Gastroesophageal sphincter (tissue), 4 donors: ENCODE data around the gene ZEB2. TPM values are rescaled to one million over a fixed set of nuclear protein-coding genes. Genes with fewer than 3 reads are reported as not detected.

Experiments
- ATAC-seq: fragments of 150-250 bp; one replicate; pipeline ENCODE4 v1.9.1; 2016; ENCODE audit warnings: mild to moderate bottlenecking, moderate library complexity
- H3K27ac ChIP-seq, 4 donors: fragments of 200-600 bp; sonication (generic) in 3 of 4; 1 replicate in 3 of 4; 2 replicates in 1 of 4; pipeline ENCODE4 v1.5.1; 2016 to 2019
- H3K27me3 ChIP-seq: fragments of 200-600 bp; sonication (generic); one replicate; pipeline ENCODE4 v1.5.1; 2019
- H3K36me3 ChIP-seq, 2 donors: fragments of 200-600 bp; sonication (generic); one replicate each; pipeline ENCODE4 v1.5.1; 2019; ENCODE audit warnings: control low read depth in 1 of 2
- H3K4me1 ChIP-seq, 3 donors: fragments of 200-600 bp; sonication (generic); 1 replicate in 2 of 3; 2 replicates in 1 of 3; pipeline ENCODE4 v1.5.1; 2016 to 2019; ENCODE audit warnings: control low read depth in 2 of 3
- H3K4me3 ChIP-seq, 2 donors: fragments of 200-600 bp; sonication (generic); one replicate each; pipeline ENCODE4 v1.5.1; 2019; ENCODE audit warnings: mild to moderate bottlenecking in 1 of 2, moderate library complexity in 1 of 2
- H3K9me3 ChIP-seq, 3 donors: fragments of 200-600 bp; sonication (generic); one replicate each; pipeline ENCODE4 v1.5.1; 2017 to 2019; ENCODE audit warnings: control low read depth in 2 of 3
- CTCF ChIP-seq, 4 experiments: fragments of 200-600 bp in 2 of 4; fragments of 450-650 bp in 2 of 4; sonication (generic) in 1 of 4; IDR thresholded peaks; one replicate each; pipeline ENCODE4 v1.5.1; 2017 to 2019; ENCODE audit warnings: antibody characterized with exemption in 4 of 4, mild to moderate bottlenecking in 2 of 4, moderate library complexity in 2 of 4
- EP300 ChIP-seq: sonication (generic); formaldehyde crosslinking; IDR thresholded peaks from one replicate; pipeline ENCODE4 v1.6.1; 2017; ENCODE audit warnings: antibody characterized with exemption, mild to moderate bottlenecking
- POLR2A ChIP-seq, 2 donors: fragments of 450-650 bp; IDR thresholded peaks; one replicate each; pipeline ENCODE4 v1.6.1; 2017; ENCODE audit warnings: antibody characterized with exemption in 2 of 2, mild to moderate bottlenecking in 2 of 2, moderate library complexity in 1 of 2
- POLR2AphosphoS5 ChIP-seq: sonication (generic); formaldehyde crosslinking; IDR thresholded peaks from one replicate; pipeline ENCODE4 v1.6.1; 2017; ENCODE audit warnings: antibody characterized with exemption
- WGBS, 2 donors: methylation state at CpG; one replicate each; pipeline ENCODE4 v1.1.5; 2018; ENCODE audit warnings: low coverage in 1 of 2; 5-methylcytosine and 5-hydroxymethylcytosine counted together
- total RNA-seq, 4 donors: library from RNA; depleted of rRNA; stranded (reverse); fragments of >200 nt; gene quantifications; one replicate each; pipeline ENCODE4 v1.1.0, GENCODE V29; 2016

Gene ZEB2
- total RNA-seq, 4 donors from 2014 or later = 42.3 to 95.7 (median 53.8) TPM

- peak overlapping the region in 1 of 4 donors; percentile 48 for H3K27ac ChIP-seq
- H3K4me3 ChIP-seq = no peak overlapping the region
- H3K27me3 ChIP-seq = no peaks in the 10 kb centered on the region
- H3K4me1 ChIP-seq = peaks cover 0 to 28% (median 0%) of the 10 kb centered on the region in 3 donors
- no peak for ATAC-seq
- no peaks in the 10 kb centered on the region for H3K9me3 ChIP-seq
- H3K36me3 ChIP-seq = no peaks in the 10 kb centered on the region
- no peak for TF ChIP-seq EP300
- no peak for TF ChIP-seq POLR2AphosphoS5
- TF ChIP-seq CTCF (IDR thresholded peaks at IDR 0.05) = no peak
- TF ChIP-seq POLR2A (IDR thresholded peaks at IDR 0.05) = no peak
- 55 to 56% methylated on average over 2 of the region's 2 CpGs for WGBS, 2 donors
These were observed 78.2 kb downstream of the ZEB2 start for GRCh38 chr2:144441711-144442141.

- H3K4me1 ChIP-seq = peaks cover 0 to 28% (median 0%) of the 10 kb centered on the region in 3 donors
- WGBS, 2 donors = 73 to 84% methylated on average over 1 of the region's 1 CpG
These were observed 79.9 kb downstream of the ZEB2 start for GRCh38 chr2:144439993-144440392.

GRCh38 chr2:144438801-144439631, 80.9 kb downstream of the ZEB2 start:
- Histone ChIP-seq H3K27me3 (no peaks in the 10 kb centered on the region), H3K36me3 (no peaks in the 10 kb centered on the region), H3K4me1 (peaks cover 0 to 28% (median 0%) of the 10 kb centered on the region in 3 donors), H3K27ac (peak overlapping the region in 3 of 4 donors; percentile 4 to 19 (median 15)), H3K4me3 (no peak overlapping the region), H3K9me3 (no peaks in the 10 kb centered on the region)
- 77 to 79% methylated on average over 7 to 8 of the region's 8 CpGs for WGBS, 2 donors
- TF ChIP-seq POLR2A (IDR thresholded peaks at IDR 0.05) = no peak
- TF ChIP-seq POLR2AphosphoS5 = no peak
- no peak for TF ChIP-seq CTCF (IDR thresholded peaks at IDR 0.05)
- TF ChIP-seq EP300 = no peak
- no peak for ATAC-seq

More at GRCh38 chr2:144439993-144440392, 79.9 kb downstream of the ZEB2 start:
- H3K27ac ChIP-seq = no peak overlapping the region
- H3K36me3 ChIP-seq = no peaks in the 10 kb centered on the region
- H3K9me3 ChIP-seq = no peaks in the 10 kb centered on the region
- H3K27me3 ChIP-seq = no peaks in the 10 kb centered on the region
- TF ChIP-seq CTCF (IDR thresholded peaks at IDR 0.05) (no peak), POLR2AphosphoS5 (no peak), POLR2A (IDR thresholded peaks at IDR 0.05) (no peak), EP300 (no peak)
- H3K4me3 ChIP-seq = no peak overlapping the region
- no peak for ATAC-seq

- H3K4me1 ChIP-seq = peaks cover 0 to 28% (median 0%) of the 10 kb centered on the region in 3 donors
- no peaks in the 10 kb centered on the region for H3K27me3 ChIP-seq
- ATAC-seq = no peak
- 57 to 66% methylated on average over 4 of the region's 4 CpGs for WGBS, 2 donors
- no peak overlapping the region for H3K27ac ChIP-seq
- no peaks in the 10 kb centered on the region for H3K36me3 ChIP-seq
- no peaks in the 10 kb centered on the region for H3K9me3 ChIP-seq
- no peak for TF ChIP-seq CTCF (IDR thresholded peaks at IDR 0.05)
- TF ChIP-seq POLR2AphosphoS5 = no peak
- no peak for TF ChIP-seq POLR2A (IDR thresholded peaks at IDR 0.05)
- TF ChIP-seq EP300 = no peak
- H3K4me3 ChIP-seq = no peak overlapping the region
These were observed 82.3 kb downstream of the ZEB2 start for GRCh38 chr2:144437636-144438035.
